TTC549 (cell line): Measurements from ENCODE around the gene PLCB1.

Source experiments
- FAIRE-seq: peaks from 2 replicates; lab custom pipeline; 2012; peaks lifted over from hg19 to GRCh38; lab: Jason Lieb, UNC

The PLCB1 gene

GRCh38 chr20:8667306-8667705 lies 535.2 kb downstream of the PLCB1 start:
- FAIRE-seq: no peak

GRCh38 chr20:8670207-8670892 lies 538.3 kb downstream of the PLCB1 start:
- FAIRE-seq: no peak

- FAIRE-seq: no peak
These were observed 538.8 kb downstream of the PLCB1 start for GRCh38 chr20:8670893-8671215.

GRCh38 chr20:8671370-8671961 lies 539.4 kb downstream of the PLCB1 start:
- FAIRE-seq: no peak

- FAIRE-seq: no peak
These were observed 541.0 kb downstream of the PLCB1 start for GRCh38 chr20:8673116-8673515.

GRCh38 chr20:8675896-8676295 lies 543.8 kb downstream of the PLCB1 start:
- no peak for FAIRE-seq

- no peak for FAIRE-seq
These were observed 546.2 kb downstream of the PLCB1 start for GRCh38 chr20:8678098-8678776.

- FAIRE-seq: no peak
These were observed 557.3 kb downstream of the PLCB1 start for GRCh38 chr20:8689337-8689736.

- no peak for FAIRE-seq
These were observed 558.0 kb downstream of the PLCB1 start for GRCh38 chr20:8690074-8690473.

GRCh38 chr20:8693709-8694108 lies 561.6 kb downstream of the PLCB1 start:
- no peak for FAIRE-seq

GRCh38 chr20:8700756-8701155 lies 568.7 kb downstream of the PLCB1 start:
- no peak for FAIRE-seq

- FAIRE-seq: no peak
These were observed 575.1 kb downstream of the PLCB1 start for GRCh38 chr20:8706961-8707700.

GRCh38 chr20:8709627-8710026 lies 577.6 kb downstream of the PLCB1 start:
- FAIRE-seq: no peak

- FAIRE-seq: no peak
These were observed 579.4 kb downstream of the PLCB1 start for GRCh38 chr20:8711501-8711900.

GRCh38 chr20:8714206-8714605 lies 582.1 kb downstream of the PLCB1 start:
- no peak for FAIRE-seq

- no peak for FAIRE-seq
These were observed 586.2 kb downstream of the PLCB1 start for GRCh38 chr20:8718279-8718678.

GRCh38 chr20:8720089-8720488 lies 588.0 kb downstream of the PLCB1 start:
- no peak for FAIRE-seq

- peak; percentile 68 for FAIRE-seq
These were observed 589.0 kb downstream of the PLCB1 start for GRCh38 chr20:8721098-8721497.

- peak; percentile 63 for FAIRE-seq
These were observed 590.3 kb downstream of the PLCB1 start for GRCh38 chr20:8722277-8722928.

- FAIRE-seq: no peak
These were observed 591.2 kb downstream of the PLCB1 start for GRCh38 chr20:8723296-8723695.

- FAIRE-seq: no peak
These were observed 592.8 kb downstream of the PLCB1 start for GRCh38 chr20:8724884-8725283.

GRCh38 chr20:8726460-8726859 lies 594.4 kb downstream of the PLCB1 start:
- no peak for FAIRE-seq

- FAIRE-seq: no peak
These were observed 602.9 kb downstream of the PLCB1 start for GRCh38 chr20:8735014-8735413.
